MM.1S (cell line): ENCODE measurements around the gene PPP1R14C.

Experiments used
- DNase-seq: peaks from one replicate; pipeline ENCODE4 v3.0.0-alpha.2; 2015
- H2AFZ ChIP-seq: fragments of 300-600 bp; sonication (generic); 2 replicates; pipeline ENCODE4 v1.6.0; 2016; ENCODE audit warnings: antibody characterized with exemption, low read length
- H3F3A ChIP-seq: fragments of 300-600 bp; sonication (generic); 2 replicates; pipeline ENCODE4 v1.6.1; 2016; ENCODE audit warnings: mild to moderate bottlenecking, antibody characterized with exemption, low read length, moderate library complexity, mixed read lengths; ENCODE audit not compliant: insufficient read depth
- H3K27ac ChIP-seq: fragments of 300-600 bp; sonication (generic); 2 replicates; pipeline ENCODE4 v1.5.1; 2016; ENCODE audit warnings: mild to moderate bottlenecking, low read length
- H3K27me3 ChIP-seq: fragments of 300-600 bp; sonication (generic); replicated peaks from 2 replicates; pipeline ENCODE4 v1.6.0; 2016; ENCODE audit warnings: low read length; ENCODE audit not compliant: insufficient read depth
- H3K36me3 ChIP-seq: fragments of 300-600 bp; sonication (generic); replicated peaks from 2 replicates; pipeline ENCODE4 v1.6.1; 2016; ENCODE audit warnings: mild to moderate bottlenecking, low read length, mixed read lengths; ENCODE audit not compliant: insufficient read depth
- H3K4me1 ChIP-seq: fragments of 300-600 bp; sonication (generic); 2 replicates; pipeline ENCODE4 v1.6.1; 2016; ENCODE audit warnings: low read length, mixed read lengths
- H3K4me2 ChIP-seq: fragments of 300-600 bp; sonication (generic); 2 replicates; pipeline ENCODE4 v1.6.0; 2016; ENCODE audit warnings: low read depth, low read length
- H3K4me3 ChIP-seq: fragments of 300-600 bp; sonication (generic); 2 replicates; pipeline ENCODE4 v1.5.1; 2016; ENCODE audit warnings: low read length, mixed read lengths
- H3K79me2 ChIP-seq: fragments of 300-600 bp; sonication (generic); 2 replicates; pipeline ENCODE4 v1.6.1; 2016; ENCODE audit warnings: mixed run types, low read length, mixed read lengths
- H3K9ac ChIP-seq: fragments of 300-600 bp; sonication (generic); 2 replicates; pipeline ENCODE4 v1.6.1; 2016; ENCODE audit warnings: low read length, mixed read lengths
- H3K9me2 ChIP-seq: fragments of 300-600 bp; sonication (generic); replicated peaks from 2 replicates; pipeline ENCODE4 v1.6.1; 2016; ENCODE audit warnings: mild to moderate bottlenecking, low read length, mixed read lengths; ENCODE audit not compliant: insufficient read depth
- H3K9me3 ChIP-seq: fragments of 300-600 bp; sonication (generic); replicated peaks from 2 replicates; pipeline ENCODE4 v1.6.1; 2016; ENCODE audit warnings: mild to moderate bottlenecking, low read length, mixed read lengths; ENCODE audit not compliant: insufficient read depth
- H4K20me1 ChIP-seq: fragments of 300-600 bp; sonication (generic); 2 replicates; pipeline ENCODE4 v1.6.1; 2016; ENCODE audit warnings: mild to moderate bottlenecking, low read length, moderate library complexity, mixed read lengths; ENCODE audit not compliant: insufficient read depth
- CTCF ChIP-seq: fragments of 300-600 bp; sonication (generic); IDR thresholded peaks from 2 replicates; pipeline ENCODE4 v1.5.1; 2016; ENCODE audit warnings: antibody characterized with exemption, low read length, mixed read lengths
- EZH2 ChIP-seq: fragments of 300-600 bp; sonication (generic); optimal IDR thresholded peaks from 2 replicates; pipeline ENCODE3; 2017; ENCODE audit warnings: low read depth, mild to moderate bottlenecking, antibody characterized with exemption, low read length, mixed read lengths
- EZH2phosphoT487 ChIP-seq: fragments of 300-600 bp; sonication (generic); IDR thresholded peaks from 2 replicates; pipeline ENCODE4 v1.6.1; 2018; ENCODE audit warnings: antibody characterized with exemption, low read length

PPP1R14C gene

GRCh38 chr6:150099546-150099945 lies 43.3 kb upstream of the PPP1R14C start:
- Histone ChIP-seq H3K4me3 (no peak overlapping the region), H4K20me1 (no peaks in the 10 kb centered on the region), H3K4me2 (no peak overlapping the region), H3K27me3 (no peaks in the 10 kb centered on the region), H3F3A (no peaks in the 10 kb centered on the region), H3K9me3 (no peaks in the 10 kb centered on the region), H3K79me2 (no peaks in the 10 kb centered on the region), H3K4me1 (no peaks in the 10 kb centered on the region), H3K36me3 (no peaks in the 10 kb centered on the region), H3K9me2 (no peaks in the 10 kb centered on the region), H3K27ac (no peak overlapping the region), H3K9ac (no peak overlapping the region), H2AFZ (no peak overlapping the region)
- no peak for DNase-seq
- TF ChIP-seq EZH2phosphoT487 (no peak), CTCF (no peak)

DNA sequence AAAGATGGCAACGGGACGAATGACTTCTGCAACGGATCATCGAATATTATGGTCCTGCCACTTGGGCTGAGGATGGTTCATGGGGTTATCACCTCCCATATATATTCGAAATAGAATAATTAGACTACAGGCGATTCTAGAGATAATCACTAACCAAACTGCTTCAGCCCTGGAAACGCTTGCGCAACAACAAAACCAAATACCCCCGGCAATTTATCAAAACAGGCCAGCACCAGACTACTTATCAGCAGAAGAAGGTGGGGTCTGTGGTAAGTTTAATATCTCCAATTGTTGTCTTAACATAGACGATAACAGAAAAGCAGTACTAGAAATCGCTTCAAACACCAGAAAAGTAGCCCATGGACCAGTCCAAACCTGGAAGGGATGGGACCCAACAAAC lies 42.9 kb upstream of the PPP1R14C start:
- Histone ChIP-seq H3K27me3 (no peaks in the 10 kb centered on the region), H3K4me3 (no peak overlapping the region), H3K9me2 (no peaks in the 10 kb centered on the region), H3K36me3 (no peaks in the 10 kb centered on the region), H3K9ac (no peak overlapping the region), H3K4me1 (no peaks in the 10 kb centered on the region), H3K4me2 (no peak overlapping the region), H3K9me3 (no peaks in the 10 kb centered on the region), H2AFZ (no peak overlapping the region), H3K27ac (no peak overlapping the region), H3F3A (no peaks in the 10 kb centered on the region), H3K79me2 (no peaks in the 10 kb centered on the region), H4K20me1 (no peaks in the 10 kb centered on the region)
- no peak for DNase-seq
- TF ChIP-seq EZH2 (no peak), EZH2phosphoT487 (no peak), CTCF (no peak)

- TF ChIP-seq EZH2phosphoT487 (no peak), EZH2 (no peak), CTCF (no peak)
- H3K79me2 ChIP-seq = no peaks in the 10 kb centered on the region
- H3K4me3 ChIP-seq = no peak overlapping the region
- H3K9me3 ChIP-seq = no peaks in the 10 kb centered on the region
- H3K36me3 ChIP-seq = no peaks in the 10 kb centered on the region
- H3F3A ChIP-seq = no peaks in the 10 kb centered on the region
- H3K4me2 ChIP-seq = no peak overlapping the region
- no peak for DNase-seq
- H3K9ac ChIP-seq = no peak overlapping the region
- no peak overlapping the region for H3K27ac ChIP-seq
- no peaks in the 10 kb centered on the region for H3K4me1 ChIP-seq
- no peaks in the 10 kb centered on the region for H3K9me2 ChIP-seq
- H2AFZ ChIP-seq = no peak overlapping the region
- H4K20me1 ChIP-seq = no peaks in the 10 kb centered on the region
- H3K27me3 ChIP-seq = no peaks in the 10 kb centered on the region
Observed at GRCh38 chr6:150100745-150101144, 42.1 kb upstream of the PPP1R14C start.
